SK-N-SH (cell line): Measurements from ENCODE around the gene KSR2. TPM values are rescaled to one million over a fixed set of nuclear protein-coding genes. Genes with fewer than 3 reads are reported as not detected.
A peak's percentile ranks its signal among the peaks of the same experiment; 100 is the strongest.

Experiments used
- CTCF ChIA-PET: fragments of 300-600, 350-600 bp; formaldehyde crosslinking; extraction: SDS; loops from one replicate; lab custom pipeline; 2021; lab: Yijun Ruan, JAX
- POLR2A ChIA-PET: fragments of 350-600 bp; sonication (Branson Sonifier 250); formaldehyde crosslinking; extraction: SDS; loops from one replicate; lab custom pipeline; 2020; ENCODE audit warnings: antibody characterized with exemption, inconsistent platforms; lab: Yijun Ruan, JAX
- DNase-seq: peaks from one replicate; pipeline ENCODE4 v3.0.0; 2012
- H2AFZ ChIP-seq: fragments of 200-600 bp; sonication (generic); 2 replicates; pipeline ENCODE4 v1.8.1; 2016; ENCODE audit warnings: antibody characterized with exemption, mild to moderate bottlenecking, low read depth
- H3F3A ChIP-seq: fragments of 200-600 bp; sonication (generic); replicated peaks from 2 replicates; pipeline ENCODE3; 2016; ENCODE audit warnings: antibody characterized with exemption, mild to moderate bottlenecking; ENCODE audit not compliant: insufficient read depth
- H3K27ac ChIP-seq, 2 experiments: fragments of 200-500 bp in 1 of 2; fragments of 200-600 bp in 1 of 2; sonication (Bioruptor generic) in 1 of 2; sonication (generic), shearing (Covaris generic) in 1 of 2; 2 replicates each; pipeline versions ENCODE4 v1.5.1 to v1.6.1; 2014 to 2016; ENCODE audit warnings: low read depth in 2 of 2, inconsistent platforms in 1 of 2, low read length in 1 of 2, mild to moderate bottlenecking in 1 of 2, mixed read lengths in 1 of 2
- H3K27me3 ChIP-seq: fragments of 200-600 bp; sonication (generic), shearing (Covaris generic); 2 replicates; pipeline ENCODE4 v1.6.1; 2016; ENCODE audit warnings: mixed run types; ENCODE audit not compliant: insufficient read depth
- H3K36me3 ChIP-seq, 2 experiments: fragments of 200-500 bp in 1 of 2; fragments of 200-600 bp in 1 of 2; sonication (Bioruptor generic) in 1 of 2; sonication (generic) in 1 of 2; replicated peaks in 1 of 2; 2 replicates each; pipeline versions ENCODE3 to v1.5.1; 2014 to 2016; ENCODE audit warnings: low read length in 1 of 2, mild to moderate bottlenecking in 1 of 2; ENCODE audit not compliant: insufficient read depth in 2 of 2, control insufficient read depth in 1 of 2
- H3K4me1 ChIP-seq, 2 experiments: fragments of 200-500 bp in 1 of 2; fragments of 200-600 bp in 1 of 2; sonication (Bioruptor generic) in 1 of 2; sonication (generic), shearing (Covaris generic) in 1 of 2; 2 replicates each; pipeline versions ENCODE4 v1.5.1 to v1.6.1; 2014 to 2016; ENCODE audit warnings: low read depth in 1 of 2, low read length in 1 of 2, mixed run types in 1 of 2; ENCODE audit not compliant: insufficient read depth in 2 of 2, control insufficient read depth in 1 of 2
- H3K4me2 ChIP-seq: fragments of 200-600 bp; sonication (generic), shearing (Covaris generic); 2 replicates; pipeline ENCODE4 v1.6.1; 2017; ENCODE audit warnings: mixed run types
- H3K4me3 ChIP-seq, 2 experiments: fragments of 200-500 bp in 1 of 2; fragments of 200-600 bp in 1 of 2; sonication (Bioruptor generic) in 1 of 2; sonication (generic), shearing (Covaris generic) in 1 of 2; 2 replicates each; pipeline versions ENCODE4 v1.5.1 to v1.8.1; 2014 to 2016; ENCODE audit warnings: low read depth in 2 of 2, inconsistent platforms in 1 of 2, low read length in 1 of 2, mild to moderate bottlenecking in 1 of 2, mixed read lengths in 1 of 2, moderate library complexity in 1 of 2
- H3K79me2 ChIP-seq: fragments of 200-600 bp; sonication (generic); 2 replicates; pipeline ENCODE4 v1.8.1; 2017; ENCODE audit warnings: mild to moderate bottlenecking; ENCODE audit not compliant: insufficient read depth
- H3K9ac ChIP-seq: fragments of 200-600 bp; sonication (generic); 2 replicates; pipeline ENCODE4 v1.6.1; 2017; ENCODE audit warnings: mixed run types
- H3K9me2 ChIP-seq: fragments of 200-600 bp; sonication (generic); 2 replicates; pipeline ENCODE4 v1.6.1; 2017; ENCODE audit warnings: mixed run types
- H3K9me3 ChIP-seq: fragments of 200-600 bp; sonication (generic); 2 replicates; pipeline ENCODE4 v1.6.1; 2017; ENCODE audit warnings: mixed run types, mild to moderate bottlenecking, moderate library complexity
- H4K20me1 ChIP-seq: fragments of 200-600 bp; sonication (generic); 2 replicates; pipeline ENCODE4 v1.6.1; 2017; ENCODE audit warnings: mild to moderate bottlenecking, mixed run types; ENCODE audit not compliant: insufficient read depth
- EP300 ChIP-seq, 2 experiments: IDR thresholded peaks; 2 replicates each; pipeline versions ENCODE4 v1.4.0 to v1.6.1; 2012; ENCODE audit warnings: borderline replicate concordance in 1 of 2, low read depth in 1 of 2, low read length in 1 of 2
- FOSL2 ChIP-seq: IDR thresholded peaks from 2 replicates; pipeline ENCODE4 v1.4.0; 2012; ENCODE audit warnings: low read depth, mild to moderate bottlenecking, moderate library complexity, borderline replicate concordance
- FOXJ3 ChIP-seq: sonication (generic); formaldehyde crosslinking; IDR thresholded peaks from 2 replicates; pipeline ENCODE4 v1.5.1; 2020; ENCODE audit warnings: mild to moderate bottlenecking, missing genetic modification reagents
- GABPA ChIP-seq: IDR thresholded peaks from 2 replicates; pipeline ENCODE4 v1.4.0; 2012; ENCODE audit warnings: low read depth, mild to moderate bottlenecking
- GATA2 ChIP-seq: sonication (generic); formaldehyde crosslinking; IDR thresholded peaks from 2 replicates; pipeline ENCODE4 v1.5.0; 2020; ENCODE audit warnings: mild to moderate bottlenecking, missing genetic modification reagents
- IRF3 ChIP-seq: fragments of 150-350 bp; IDR thresholded peaks from 2 replicates; pipeline ENCODE4 v1.6.1; 2016; ENCODE audit warnings: mild to moderate bottlenecking, low read depth, low read length
- MAX ChIP-seq: IDR thresholded peaks from 2 replicates; pipeline ENCODE4 v1.4.0; 2012; ENCODE audit warnings: low read depth
- MEF2A ChIP-seq: IDR thresholded peaks from 2 replicates; pipeline ENCODE4 v1.4.0; 2012; ENCODE audit warnings: low read depth, borderline replicate concordance
- NRF1 ChIP-seq: IDR thresholded peaks from 2 replicates; pipeline ENCODE4 v1.6.1; 2012; ENCODE audit warnings: low read depth, mild to moderate bottlenecking, low read length
- RAD21 ChIP-seq: IDR thresholded peaks from 2 replicates; pipeline ENCODE4 v1.6.1; 2012; ENCODE audit warnings: mild to moderate bottlenecking, low read length
- RCOR1 ChIP-seq: fragments of 150-350 bp; IDR thresholded peaks from 2 replicates; pipeline ENCODE4 v1.6.1; 2017; ENCODE audit warnings: antibody characterized with exemption, low read length
- RXRA ChIP-seq: IDR thresholded peaks from 2 replicates; pipeline ENCODE4 v1.4.0; 2012; ENCODE audit warnings: low read depth, mild to moderate bottlenecking, borderline replicate concordance
- SIN3A ChIP-seq: IDR thresholded peaks from 2 replicates; pipeline ENCODE4 v1.6.1; 2012; ENCODE audit warnings: low read depth, mild to moderate bottlenecking, low read length, moderate library complexity, borderline replicate concordance
- SMC3 ChIP-seq: IDR thresholded peaks from 2 replicates; pipeline ENCODE4 v1.6.1; 2012; ENCODE audit warnings: low read depth, low read length, improper control_type of control experiment
- TEAD4 ChIP-seq: IDR thresholded peaks from 2 replicates; pipeline ENCODE4 v1.4.0; 2012; ENCODE audit warnings: mild to moderate bottlenecking, borderline replicate concordance; ENCODE audit not compliant: insufficient read depth
- YY1 ChIP-seq: IDR thresholded peaks from 2 replicates; pipeline ENCODE4 v1.4.0; 2012; ENCODE audit warnings: low read depth, mild to moderate bottlenecking
- WGBS: methylation state at CpG from one replicate; pipeline ENCODE4 v1.1.6; 2017; ENCODE audit warnings: low lambda C conversion rate; 5-methylcytosine and 5-hydroxymethylcytosine counted together
- polyA plus RNA-seq, 3 experiments: library from polyadenylated mRNA; depleted of rRNA; stranded (reverse); fragments of >200 nt; gene quantifications; 2 replicates each; pipeline ENCODE4 v1.2.3, GENCODE V29; 2012

Gene KSR2
- polyA plus RNA-seq, 1 of the 3 experiments (the other 2 are of a cell fraction), result 0.12 TPM

- ChIA-PET POLR2A (no interaction called here), CTCF (no interaction called here)
- Histone ChIP-seq H3K27ac (no peak overlapping the region), H3K9ac (no peak overlapping the region), H3K79me2 (no peaks in the 10 kb centered on the region), H2AFZ (no peak overlapping the region), H3K4me1 (peaks cover 0 to 11% of the 10 kb centered on the region in 2 experiments; a peak in 1 of 4 replicates), H3K9me2 (no peaks in the 10 kb centered on the region), H3F3A (no peaks in the 10 kb centered on the region), H4K20me1 (no peaks in the 10 kb centered on the region), H3K4me3 (no peak overlapping the region), H3K9me3 (no peaks in the 10 kb centered on the region), H3K4me2 (no peak overlapping the region), H3K27me3 (no peaks in the 10 kb centered on the region), H3K36me3 (no peaks in the 10 kb centered on the region)
- TF ChIP-seq GABPA (no peak), MAX (no peak), RXRA (no peak), SIN3A (no peak), RCOR1 (no peak), SMC3 (no peak), FOXJ3 (CRISPR knock-in tag) (no peak), EP300 (IDR thresholded peaks at IDR 0.05; ENCODE audit: borderline replicate concordance in 1 of 2, low read depth in 1 of 2, low read length in 1 of 2) (no peak), IRF3 (no peak), GATA2 (no peak), NRF1 (no peak), YY1 (no peak), TEAD4 (no peak), MEF2A (no peak), FOSL2 (no peak)
- DNase-seq, result no peak
Measured at GRCh38 chr12:117606024-117606423, 362.8 kb downstream of the KSR2 start.

GRCh38 chr12:117603316-117604113 lies 365.3 kb downstream of the KSR2 start:
- ChIA-PET POLR2A (no interaction called here), CTCF (interaction anchor here (0.6 to 1.9 kb wide), 4 partner anchors 10 to 235 kb away, joined by 3 to 5 read pairs (median 3); no protein-coding TSS in a partner anchor)
- no peaks in the 10 kb centered on the region for H3K36me3 ChIP-seq

More at GRCh38 chr12:117603316-117604113, 365.3 kb downstream of the KSR2 start:
- H3K79me2 ChIP-seq, result no peaks in the 10 kb centered on the region
- DNase-seq, result no peak
- H2AFZ ChIP-seq, result no peak overlapping the region
- H4K20me1 ChIP-seq, result no peaks in the 10 kb centered on the region
- H3K4me3 ChIP-seq, result no peak overlapping the region
- H3K27ac ChIP-seq, result no peak overlapping the region
- H3K9me2 ChIP-seq, result no peaks in the 10 kb centered on the region
- WGBS, result 39% methylated on average over 4 of the region's 4 CpGs
- no peak overlapping the region for H3K4me2 ChIP-seq
- no peaks in the 10 kb centered on the region for H3K27me3 ChIP-seq
- TF ChIP-seq MEF2A (no peak), RAD21 (peak; percentile 32; the same call in 1 of the 2 replicates)
- H3K4me1 ChIP-seq, result peaks cover 0 to 11% of the 10 kb centered on the region in 2 experiments; a peak in 1 of 4 replicates
- no peak overlapping the region for H3K9ac ChIP-seq
- no peaks in the 10 kb centered on the region for H3K9me3 ChIP-seq
- no peaks in the 10 kb centered on the region for H3F3A ChIP-seq
